HEK293T (cell line): ENCODE results near the gene DHCR7.

Experiments used
- ARNT ChIP-seq: fragments of 450-650 bp; IDR thresholded peaks from 2 replicates; pipeline ENCODE4 v1.6.1; 2017; ENCODE audit warnings: mild to moderate bottlenecking
- BHLHE40 ChIP-seq: fragments of 450-650 bp; IDR thresholded peaks from 2 replicates; pipeline ENCODE4 v1.6.1; 2016; ENCODE audit warnings: mild to moderate bottlenecking, moderate library complexity, borderline replicate concordance
- ELF4 ChIP-seq: fragments of 450-650 bp; IDR thresholded peaks from 2 replicates; pipeline ENCODE4 v1.6.1; 2017; ENCODE audit warnings: antibody characterized with exemption
- FOXK2 ChIP-seq: fragments of 450-650 bp; IDR thresholded peaks from 2 replicates; pipeline ENCODE4 v1.6.1; 2016; ENCODE audit warnings: mild to moderate bottlenecking
- HDGF ChIP-seq: fragments of 450-650 bp; IDR thresholded peaks from 2 replicates; pipeline ENCODE4 v1.6.1; 2017; ENCODE audit warnings: antibody characterized with exemption, borderline replicate concordance
- LEF1 ChIP-seq: fragments of 450-650 bp; IDR thresholded peaks from 2 replicates; pipeline ENCODE4 v1.6.1; 2017; ENCODE audit warnings: mild to moderate bottlenecking, borderline replicate concordance
- PKNOX1 ChIP-seq: fragments of 450-650 bp; IDR thresholded peaks from 2 replicates; pipeline ENCODE4 v1.6.1; 2016
- SP1 ChIP-seq: fragments of 450-650 bp; IDR thresholded peaks from 2 replicates; pipeline ENCODE4 v1.6.1; 2017
- SUZ12 ChIP-seq: fragments of 450-650 bp; IDR thresholded peaks from 2 replicates; pipeline ENCODE4 v1.6.1; 2016; ENCODE audit warnings: mild to moderate bottlenecking
- TARDBP ChIP-seq: fragments of 450-650 bp; IDR thresholded peaks from 2 replicates; pipeline ENCODE4 v1.6.1; 2016
- ZNF384 ChIP-seq: fragments of 450-650 bp; IDR thresholded peaks from 2 replicates; pipeline ENCODE4 v1.6.1; 2016

DNA sequence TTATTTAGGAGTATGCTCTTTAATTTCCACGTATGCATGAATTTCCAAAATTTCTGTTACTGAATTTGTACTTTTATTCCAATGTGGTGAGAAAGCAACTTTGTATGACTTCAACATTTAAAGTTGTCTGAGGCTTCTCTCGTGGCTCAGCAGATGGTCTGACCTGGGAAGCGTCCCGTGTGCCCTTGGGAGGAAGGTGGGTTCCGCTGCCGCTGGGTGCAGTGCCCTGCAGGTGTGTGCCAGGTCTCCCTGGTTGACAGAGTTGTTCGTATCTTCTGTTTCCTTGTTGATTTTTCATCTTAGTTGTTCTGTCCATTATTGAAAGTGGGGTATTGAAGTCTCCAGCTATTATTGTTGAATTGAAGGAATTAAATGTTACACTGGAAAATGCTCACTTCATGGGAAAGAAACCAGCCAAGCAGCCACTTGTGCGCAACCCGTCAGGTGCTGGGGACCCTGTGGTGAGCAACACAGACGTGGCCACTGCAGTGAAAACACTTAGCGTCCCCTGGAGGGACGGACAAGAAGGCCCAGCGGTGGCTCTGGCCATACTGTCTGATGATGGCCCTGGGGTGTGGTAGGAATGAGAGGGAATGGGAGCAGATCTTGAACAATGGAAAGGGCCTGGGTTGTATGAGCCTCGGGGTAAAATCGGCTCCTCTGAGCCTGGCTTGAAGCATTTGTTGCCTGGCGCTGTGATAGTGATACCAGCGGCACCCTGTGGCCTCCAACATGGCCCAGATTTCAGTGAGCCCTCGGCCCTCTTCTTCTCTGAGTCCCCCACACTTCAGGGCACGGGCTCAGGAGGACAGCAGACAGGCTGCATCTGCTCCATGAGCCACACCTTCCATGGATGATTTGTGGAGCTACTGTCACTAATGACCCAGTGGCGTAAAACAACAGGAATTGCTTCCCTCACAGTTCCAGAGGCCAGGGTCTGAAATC lies 47.4 kb upstream of the DHCR7 start:
- no peak for TF ChIP-seq TARDBP
- TF ChIP-seq SUZ12: no peak
- no peak for TF ChIP-seq ELF4
- no peak for TF ChIP-seq SP1
- TF ChIP-seq LEF1: no peak
- TF ChIP-seq ZNF384: no peak
- no peak for TF ChIP-seq HDGF
- TF ChIP-seq ARNT: no peak
- TF ChIP-seq BHLHE40: no peak
- no peak for TF ChIP-seq PKNOX1
- TF ChIP-seq FOXK2: no peak
